ENCODE data around the gene FAM161A. TPM values are rescaled to one million over a fixed set of nuclear protein-coding genes. Genes with fewer than 3 reads are reported as not detected.

FAM161A gene, protein sequence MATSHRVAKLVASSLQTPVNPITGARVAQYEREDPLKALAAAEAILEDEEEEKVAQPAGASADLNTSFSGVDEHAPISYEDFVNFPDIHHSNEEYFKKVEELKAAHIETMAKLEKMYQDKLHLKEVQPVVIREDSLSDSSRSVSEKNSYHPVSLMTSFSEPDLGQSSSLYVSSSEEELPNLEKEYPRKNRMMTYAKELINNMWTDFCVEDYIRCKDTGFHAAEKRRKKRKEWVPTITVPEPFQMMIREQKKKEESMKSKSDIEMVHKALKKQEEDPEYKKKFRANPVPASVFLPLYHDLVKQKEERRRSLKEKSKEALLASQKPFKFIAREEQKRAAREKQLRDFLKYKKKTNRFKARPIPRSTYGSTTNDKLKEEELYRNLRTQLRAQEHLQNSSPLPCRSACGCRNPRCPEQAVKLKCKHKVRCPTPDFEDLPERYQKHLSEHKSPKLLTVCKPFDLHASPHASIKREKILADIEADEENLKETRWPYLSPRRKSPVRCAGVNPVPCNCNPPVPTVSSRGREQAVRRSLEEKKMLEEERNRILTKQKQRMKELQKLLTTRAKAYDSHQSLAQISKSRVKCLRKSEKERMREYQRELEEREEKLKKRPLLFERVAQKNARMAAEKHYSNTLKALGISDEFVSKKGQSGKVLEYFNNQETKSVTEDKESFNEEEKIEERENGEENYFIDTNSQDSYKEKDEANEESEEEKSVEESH
- total RNA-seq: 1 to 10 TPM in 2 of 4 donors, under 1 TPM in 1, not detected in 1; 0.96 to 1.9 (median 1.2) TPM

DNA sequence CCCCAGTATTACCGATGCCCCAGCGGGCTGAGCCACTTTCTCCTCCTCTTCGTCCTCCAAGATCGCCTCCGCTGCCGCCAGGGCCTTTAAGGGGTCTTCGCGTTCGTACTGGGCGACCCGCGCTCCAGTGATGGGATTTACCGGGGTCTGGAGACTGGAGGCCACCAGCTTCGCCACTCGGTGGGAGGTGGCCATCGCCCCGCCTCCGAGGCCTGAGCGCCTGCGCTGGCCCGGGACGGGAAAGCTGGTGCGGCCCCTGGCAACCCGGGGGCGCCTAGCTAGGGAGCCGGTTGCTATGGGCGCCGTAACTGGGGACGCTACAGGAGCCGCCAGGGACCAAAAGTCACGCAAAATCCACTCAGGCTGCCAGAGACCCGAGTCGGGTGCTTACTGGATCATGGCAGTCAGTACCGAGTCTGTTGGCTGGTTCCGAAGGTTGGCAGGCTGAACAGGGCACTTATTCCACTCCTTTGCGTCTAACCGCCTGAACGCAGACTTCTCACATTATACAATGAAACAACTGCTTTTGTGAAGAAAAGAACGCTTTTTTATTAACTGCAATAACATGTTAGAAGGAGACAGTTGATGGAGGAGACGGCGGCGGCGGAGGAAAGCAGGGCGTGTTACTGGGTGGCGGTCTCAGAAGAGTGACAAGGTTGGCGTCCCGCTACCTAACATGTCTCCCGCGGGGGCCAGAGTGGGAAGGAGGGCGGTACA is at the start of gene FAM161A:
FAM161A (minus strand) TSS at position 214 of the 717 bp plus-strand sequence; CDS start at position 195, 19 bp downstream.
- in situ Hi-C loops (cut with MboI; ENCODE audit: low pct_ligation_motif_present in 1 of 4, low pct_unique_long_range_greater_than_20kb in 1 of 4, low sequenced_read_pairs in 3 of 4): loop anchor here in 1 of 4 donors (25.0 kb wide), 1 partner anchor 317 kb away; the partner anchor contains the start of gene XPO1
- H3K4me3 ChIP-seq: peak within 1 kb of the TSS; percentile 48 to 72 (median 69)

DNA sequence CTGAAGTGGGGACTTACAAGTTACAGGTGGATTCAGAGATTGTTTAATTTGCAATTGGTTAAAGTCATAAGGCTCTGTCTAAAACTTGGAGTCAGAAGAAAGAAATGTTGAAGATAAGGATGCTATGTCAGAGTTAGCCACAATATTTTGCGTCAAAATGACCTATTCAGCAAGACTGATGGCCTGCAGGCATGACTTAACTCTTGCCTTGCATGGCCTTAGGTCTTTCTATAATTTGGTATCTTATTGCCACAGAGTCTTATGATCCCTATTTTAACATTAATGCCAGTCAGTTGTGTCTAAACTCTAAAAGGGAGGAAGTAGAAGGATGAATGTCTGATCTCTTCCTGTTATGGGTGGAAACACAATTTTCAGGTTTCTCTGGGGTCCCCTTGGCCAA is 46.4 kb upstream of the FAM161A start:
- Histone ChIP-seq H3K36me3 (no peaks in the 10 kb centered on the region), H3K27me3 (no peaks in the 10 kb centered on the region), H3K4me3 (no peak overlapping the region), H3K27ac (no peak overlapping the region), H3K9me3 (no peaks in the 10 kb centered on the region), H3K4me1 (peaks cover 0 to 7% (median 3%) of the 10 kb centered on the region in 4 donors)
- intact Hi-C loops (cut with DNase I; ENCODE audit: low total_unique reads): no loop called here
- 45 to 83% methylated on average over 1 of the region's 1 CpG for WGBS, 2 donors (ENCODE audit: low coverage in 1 of 2)
- in situ Hi-C loops (cut with MboI; ENCODE audit: low pct_ligation_motif_present in 1 of 4, low pct_unique_long_range_greater_than_20kb in 1 of 4, low sequenced_read_pairs in 3 of 4): no loop called here
- DNase-seq: no peak
- TF ChIP-seq EP300 (IDR thresholded peaks at IDR 0.05; ENCODE audit: low read depth) (no peak), POLR2AphosphoS5 (IDR thresholded peaks at IDR 0.05) (no peak), POLR2A (IDR thresholded peaks at IDR 0.05) (no peak)
- TF ChIP-seq, protein P1, sequence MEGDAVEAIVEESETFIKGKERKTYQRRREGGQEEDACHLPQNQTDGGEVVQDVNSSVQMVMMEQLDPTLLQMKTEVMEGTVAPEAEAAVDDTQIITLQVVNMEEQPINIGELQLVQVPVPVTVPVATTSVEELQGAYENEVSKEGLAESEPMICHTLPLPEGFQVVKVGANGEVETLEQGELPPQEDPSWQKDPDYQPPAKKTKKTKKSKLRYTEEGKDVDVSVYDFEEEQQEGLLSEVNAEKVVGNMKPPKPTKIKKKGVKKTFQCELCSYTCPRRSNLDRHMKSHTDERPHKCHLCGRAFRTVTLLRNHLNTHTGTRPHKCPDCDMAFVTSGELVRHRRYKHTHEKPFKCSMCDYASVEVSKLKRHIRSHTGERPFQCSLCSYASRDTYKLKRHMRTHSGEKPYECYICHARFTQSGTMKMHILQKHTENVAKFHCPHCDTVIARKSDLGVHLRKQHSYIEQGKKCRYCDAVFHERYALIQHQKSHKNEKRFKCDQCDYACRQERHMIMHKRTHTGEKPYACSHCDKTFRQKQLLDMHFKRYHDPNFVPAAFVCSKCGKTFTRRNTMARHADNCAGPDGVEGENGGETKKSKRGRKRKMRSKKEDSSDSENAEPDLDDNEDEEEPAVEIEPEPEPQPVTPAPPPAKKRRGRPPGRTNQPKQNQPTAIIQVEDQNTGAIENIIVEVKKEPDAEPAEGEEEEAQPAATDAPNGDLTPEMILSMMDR (IDR thresholded peaks at IDR 0.05): no peak

More for the DNA sequence above, at the start of gene FAM161A:
- peaks cover 3 to 18% (median 14%) of the 10 kb centered on the region in 4 donors for H3K4me1 ChIP-seq
- WGBS, 2 donors (ENCODE audit: low coverage in 1 of 2): 0% methylated on average over 9 to 21 of the region's 50 CpGs
- peak within 1 kb of the TSS; percentile 78 to 89 (median 88) for H3K27ac ChIP-seq
- no peaks in the 10 kb centered on the region for H3K9me3 ChIP-seq
- peak; percentile 89 for DNase-seq
- intact Hi-C loops (cut with DNase I; ENCODE audit: low total_unique reads): no loop called here
- H3K36me3 ChIP-seq: no peaks in the 10 kb centered on the region
- no peaks in the 10 kb centered on the region for H3K27me3 ChIP-seq
- TF ChIP-seq POLR2A (IDR thresholded peaks at IDR 0.05) (no peak), POLR2AphosphoS5 (IDR thresholded peaks at IDR 0.05) (peak in 2 of 3 donors; percentile 11 to 44)
- TF ChIP-seq, protein P1 (IDR thresholded peaks at IDR 0.05): no peak

DNA sequence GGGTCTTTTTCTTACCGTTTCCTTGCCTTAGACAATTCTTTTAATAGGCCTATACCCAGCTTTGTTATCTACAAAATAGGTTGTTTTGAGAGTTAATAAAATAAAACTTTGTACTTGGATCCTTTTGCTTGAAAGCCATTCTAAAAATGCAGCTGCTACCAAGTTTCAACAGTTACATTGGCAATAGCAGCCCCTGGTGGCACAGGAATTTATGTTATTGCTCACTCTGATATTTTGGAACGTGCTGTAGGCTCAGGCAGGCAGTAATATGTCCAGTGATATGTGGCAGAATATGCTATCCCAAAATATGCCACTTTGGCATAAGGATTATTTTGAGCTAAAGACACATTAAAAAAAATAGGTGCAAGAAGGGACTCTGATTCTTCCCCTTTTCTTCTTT is 45.0 kb upstream of the FAM161A start:
- Histone ChIP-seq H3K27ac (no peak overlapping the region), H3K27me3 (no peaks in the 10 kb centered on the region), H3K4me3 (no peak overlapping the region), H3K36me3 (no peaks in the 10 kb centered on the region), H3K4me1 (no peaks in the 10 kb centered on the region), H3K9me3 (no peaks in the 10 kb centered on the region)
- no peak for DNase-seq
- no peak for TF ChIP-seq POLR2A (IDR thresholded peaks at IDR 0.05)
- TF ChIP-seq EP300 (IDR thresholded peaks at IDR 0.05; ENCODE audit: low read depth): no peak
- TF ChIP-seq, protein P1 (IDR thresholded peaks at IDR 0.05): no peak
- no peak for TF ChIP-seq POLR2AphosphoS5 (IDR thresholded peaks at IDR 0.05)
- in situ Hi-C loops (cut with MboI; ENCODE audit: low pct_ligation_motif_present in 1 of 4, low pct_unique_long_range_greater_than_20kb in 1 of 4, low sequenced_read_pairs in 3 of 4) (no loop called here), intact Hi-C loops (cut with DNase I; ENCODE audit: low total_unique reads) (no loop called here)
- WGBS, 2 donors (ENCODE audit: low coverage in 1 of 2): 22 to 31% methylated on average over 2 of the region's 2 CpGs
